ENCODE measurements around the gene CPLANE2.

GRCh38 chr1:16181887-16182719 lies 54.9 kb downstream of the CPLANE2 start:
- TF ChIP-seq EP300 (IDR thresholded peaks at IDR 0.05) = no peak
- TF ChIP-seq, protein P1, sequence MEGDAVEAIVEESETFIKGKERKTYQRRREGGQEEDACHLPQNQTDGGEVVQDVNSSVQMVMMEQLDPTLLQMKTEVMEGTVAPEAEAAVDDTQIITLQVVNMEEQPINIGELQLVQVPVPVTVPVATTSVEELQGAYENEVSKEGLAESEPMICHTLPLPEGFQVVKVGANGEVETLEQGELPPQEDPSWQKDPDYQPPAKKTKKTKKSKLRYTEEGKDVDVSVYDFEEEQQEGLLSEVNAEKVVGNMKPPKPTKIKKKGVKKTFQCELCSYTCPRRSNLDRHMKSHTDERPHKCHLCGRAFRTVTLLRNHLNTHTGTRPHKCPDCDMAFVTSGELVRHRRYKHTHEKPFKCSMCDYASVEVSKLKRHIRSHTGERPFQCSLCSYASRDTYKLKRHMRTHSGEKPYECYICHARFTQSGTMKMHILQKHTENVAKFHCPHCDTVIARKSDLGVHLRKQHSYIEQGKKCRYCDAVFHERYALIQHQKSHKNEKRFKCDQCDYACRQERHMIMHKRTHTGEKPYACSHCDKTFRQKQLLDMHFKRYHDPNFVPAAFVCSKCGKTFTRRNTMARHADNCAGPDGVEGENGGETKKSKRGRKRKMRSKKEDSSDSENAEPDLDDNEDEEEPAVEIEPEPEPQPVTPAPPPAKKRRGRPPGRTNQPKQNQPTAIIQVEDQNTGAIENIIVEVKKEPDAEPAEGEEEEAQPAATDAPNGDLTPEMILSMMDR (IDR thresholded peaks at IDR 0.05) = no peak

Data from suprapubic skin (tissue), 3 donors.